ENCODE measurements around the gene DMBT1.

DMBT1 gene

GRCh38 chr10:122673269-122673668 lies 112.7 kb downstream of the DMBT1 start:
- DNase-seq (ENCODE audit: low spot score) = no peak

GRCh38 chr10:122673731-122674130 lies 113.2 kb downstream of the DMBT1 start:
- no peak for DNase-seq (ENCODE audit: low spot score)

GRCh38 chr10:122674781-122675180 lies 114.2 kb downstream of the DMBT1 start:
- no peak for DNase-seq (ENCODE audit: low spot score)

- DNase-seq (ENCODE audit: low spot score) = no peak
These were observed 114.7 kb downstream of the DMBT1 start for GRCh38 chr10:122675278-122675677.

- DNase-seq (ENCODE audit: low spot score) = no peak
These were observed 117.7 kb downstream of the DMBT1 start for GRCh38 chr10:122678266-122678665.

- no peak for DNase-seq (ENCODE audit: low spot score)
These were observed 122.0 kb downstream of the DMBT1 start for GRCh38 chr10:122682522-122682921.

- DNase-seq (ENCODE audit: low spot score) = no peak
These were observed 127.9 kb downstream of the DMBT1 start for GRCh38 chr10:122688293-122688989.

GRCh38 chr10:122689146-122689820 lies 128.7 kb downstream of the DMBT1 start:
- no peak for DNase-seq (ENCODE audit: low spot score)

GRCh38 chr10:122692744-122693143 lies 132.2 kb downstream of the DMBT1 start:
- no peak for DNase-seq (ENCODE audit: low spot score)

All from CD4-positive, alpha-beta T cell treated with Interleukin-15 for 4 hours (primary cell).